Kidney epithelial cell (primary cell): ENCODE results near the gene ERICH4. TPM values are rescaled to one million over a fixed set of nuclear protein-coding genes. Genes with fewer than 3 reads are reported as not detected.

ENCODE experiments used
- DNase-seq: peaks from one replicate; pipeline ENCODE4 v3.0.0-alpha.2; 2010; ENCODE audit warnings: low read depth
- H3K27me3 ChIP-seq: 2 replicates; pipeline ENCODE4 v1.6.0; 2011; ENCODE audit warnings: low read length; ENCODE audit not compliant: control insufficient read depth, insufficient read depth
- H3K36me3 ChIP-seq: 2 replicates; pipeline ENCODE4 v1.5.1; 2011; ENCODE audit warnings: low read length; ENCODE audit not compliant: control insufficient read depth, insufficient read depth
- H3K4me3 ChIP-seq: 2 replicates; pipeline ENCODE4 v1.5.1; 2011; ENCODE audit warnings: low read depth, mild to moderate bottlenecking, control low read depth, low read length
- total RNA-seq: library from RNA; depleted of rRNA; stranded (reverse); fragments of >200 nt; gene quantifications from 2 replicates; pipeline ENCODE4 v1.2.3, GENCODE V29; 2015
- TF ChIP-seq, protein P1 (sequence below): IDR thresholded peaks from 2 replicates; pipeline ENCODE4 v1.5.1; 2011; ENCODE audit warnings: mild to moderate bottlenecking, moderate library complexity, low read length, control low read depth, inconsistent platforms; ENCODE audit not compliant: insufficient read depth, poor library complexity, severe bottlenecking

The ERICH4 gene
- total RNA-seq, 1 donor from 2014 or later: not detected

DNA sequence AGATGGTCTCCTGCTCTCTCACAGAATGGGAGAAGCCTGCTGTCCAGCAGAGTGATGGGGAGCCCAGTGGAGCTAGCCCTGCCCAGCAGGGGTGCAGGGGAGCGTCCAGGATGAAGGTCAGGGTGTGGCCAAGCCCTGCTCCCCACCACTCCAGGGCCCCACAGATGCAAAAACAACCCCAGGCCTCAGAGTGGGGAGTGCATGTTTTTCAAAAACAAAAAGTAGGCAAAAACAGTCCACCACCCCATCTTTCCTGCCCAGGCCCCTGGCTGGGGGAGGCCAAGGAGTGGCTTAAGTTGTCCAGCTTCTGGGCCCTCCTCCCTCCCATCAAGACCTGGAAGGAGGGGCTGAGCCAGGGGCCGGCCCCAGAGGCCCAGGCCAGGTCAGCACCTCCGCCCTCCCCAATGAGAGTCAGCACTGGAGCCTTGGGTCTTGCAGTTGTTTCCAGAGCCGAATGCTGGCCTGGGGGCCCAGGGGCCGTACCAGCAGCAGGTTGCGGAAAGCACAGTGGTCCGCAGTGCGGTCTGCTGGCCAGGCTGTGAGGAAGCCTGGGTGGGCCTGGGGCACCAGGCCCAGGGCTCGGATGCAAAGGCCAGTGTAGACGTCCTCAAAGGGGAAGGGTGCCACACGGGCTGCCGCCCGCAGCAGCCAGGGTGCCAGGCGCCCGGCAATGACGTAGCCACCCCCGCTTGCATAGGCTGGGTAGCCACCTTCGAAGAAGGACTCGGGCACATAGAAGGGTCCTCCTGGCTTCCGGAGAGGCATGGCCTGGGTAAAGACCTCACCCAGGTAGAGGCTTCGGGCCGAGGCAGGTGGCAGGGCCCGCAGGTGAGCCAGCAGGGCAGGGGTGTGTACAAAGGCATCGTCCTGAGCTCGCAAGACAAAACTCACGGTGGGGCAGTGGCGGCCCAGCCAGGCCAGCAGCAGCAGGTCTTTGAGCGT lies 17.5 kb upstream of the ERICH4 start:
- Histone ChIP-seq H3K4me3 (no peak overlapping the region), H3K27me3 (no peaks in the 10 kb centered on the region), H3K36me3 (peaks cover 1% of the 10 kb centered on the region)
- no peak for DNase-seq
- TF ChIP-seq, protein P1, sequence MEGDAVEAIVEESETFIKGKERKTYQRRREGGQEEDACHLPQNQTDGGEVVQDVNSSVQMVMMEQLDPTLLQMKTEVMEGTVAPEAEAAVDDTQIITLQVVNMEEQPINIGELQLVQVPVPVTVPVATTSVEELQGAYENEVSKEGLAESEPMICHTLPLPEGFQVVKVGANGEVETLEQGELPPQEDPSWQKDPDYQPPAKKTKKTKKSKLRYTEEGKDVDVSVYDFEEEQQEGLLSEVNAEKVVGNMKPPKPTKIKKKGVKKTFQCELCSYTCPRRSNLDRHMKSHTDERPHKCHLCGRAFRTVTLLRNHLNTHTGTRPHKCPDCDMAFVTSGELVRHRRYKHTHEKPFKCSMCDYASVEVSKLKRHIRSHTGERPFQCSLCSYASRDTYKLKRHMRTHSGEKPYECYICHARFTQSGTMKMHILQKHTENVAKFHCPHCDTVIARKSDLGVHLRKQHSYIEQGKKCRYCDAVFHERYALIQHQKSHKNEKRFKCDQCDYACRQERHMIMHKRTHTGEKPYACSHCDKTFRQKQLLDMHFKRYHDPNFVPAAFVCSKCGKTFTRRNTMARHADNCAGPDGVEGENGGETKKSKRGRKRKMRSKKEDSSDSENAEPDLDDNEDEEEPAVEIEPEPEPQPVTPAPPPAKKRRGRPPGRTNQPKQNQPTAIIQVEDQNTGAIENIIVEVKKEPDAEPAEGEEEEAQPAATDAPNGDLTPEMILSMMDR: no peak

DNA sequence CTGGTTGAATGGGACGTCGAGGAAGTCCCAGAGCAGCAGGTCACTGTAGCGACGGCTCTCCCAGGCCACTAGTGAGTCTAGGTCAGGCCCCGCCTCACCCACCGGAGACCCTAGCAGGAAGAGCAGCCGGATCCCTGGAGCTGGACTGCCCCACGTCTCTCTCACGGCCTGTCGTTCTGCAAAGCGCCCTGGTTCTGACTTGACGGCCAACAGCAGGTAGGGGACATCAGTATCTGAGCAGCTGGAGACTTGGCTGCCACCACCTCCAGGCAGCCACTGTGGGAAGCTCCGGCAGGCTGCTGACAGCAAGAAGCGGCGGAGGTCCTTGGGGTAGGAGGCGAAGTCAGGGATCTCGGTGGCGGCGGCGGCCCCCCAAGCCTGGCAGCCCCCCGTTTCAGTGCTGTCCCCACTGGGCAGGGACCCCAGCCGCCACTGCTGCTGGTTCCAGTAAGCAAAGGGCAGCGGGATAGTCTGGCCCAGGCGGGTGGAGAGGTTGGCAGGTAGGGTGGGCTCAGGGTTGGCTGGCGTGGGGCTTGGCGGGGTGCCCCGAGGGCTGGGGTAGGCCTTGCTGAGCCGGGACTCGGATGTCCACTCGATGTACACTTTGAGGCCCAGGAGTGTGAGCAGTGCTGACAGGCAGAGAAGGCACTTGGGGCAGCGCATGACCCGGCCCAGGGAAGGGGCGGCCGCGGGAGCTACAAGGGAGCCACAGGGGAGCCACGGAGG lies 16.7 kb upstream of the ERICH4 start:
- DNase-seq: no peak
- Histone ChIP-seq H3K4me3 (no peak overlapping the region), H3K27me3 (no peaks in the 10 kb centered on the region), H3K36me3 (peaks cover 1% of the 10 kb centered on the region)
- TF ChIP-seq, protein P1: no peak

DNA sequence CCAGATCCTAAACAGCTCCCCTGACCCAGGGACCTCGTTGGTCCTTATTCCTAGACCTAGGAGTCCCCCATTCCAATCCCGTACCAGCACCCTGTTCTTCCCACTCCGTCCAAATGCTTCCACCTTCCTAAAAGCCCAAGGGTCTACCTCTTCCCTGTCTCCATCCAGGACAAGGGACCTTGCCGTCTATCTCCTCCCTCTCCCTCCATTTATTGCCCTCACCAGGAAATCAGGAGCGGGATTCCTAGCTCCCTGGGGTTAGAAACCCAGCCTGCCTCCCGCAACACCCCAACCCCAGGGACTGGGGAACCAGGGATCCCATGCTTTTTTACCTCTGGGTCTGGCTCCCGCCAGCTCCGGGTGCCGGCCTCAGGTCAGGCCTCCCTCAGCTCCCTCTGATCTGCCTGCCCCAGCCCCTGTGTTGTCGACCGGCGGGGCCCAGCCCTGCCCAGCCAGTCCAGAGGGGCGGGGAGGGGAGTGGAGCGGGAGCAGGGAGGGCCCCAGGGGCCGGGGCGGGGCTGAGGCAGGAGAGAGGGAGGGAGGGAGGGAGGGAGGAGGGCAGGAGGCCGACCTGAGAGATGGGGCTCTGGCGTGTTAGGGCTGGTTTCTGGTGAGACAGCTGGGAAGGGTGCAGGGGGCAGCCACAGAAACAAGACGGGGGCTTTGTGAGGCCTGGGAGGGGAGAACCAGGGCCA lies 15.9 kb upstream of the ERICH4 start, which contains the start of gene B3GNT8:
B3GNT8 (minus strand) TSS at position 423 of the 695 bp plus-strand sequence. CDS start 596 bp downstream, outside the sequence.
- TF ChIP-seq, protein P1: no peak
- DNase-seq: peak; percentile 12
- H3K4me3 ChIP-seq: peak within 1 kb of the TSS; percentile 24
- H3K27me3 ChIP-seq: no peaks in the 10 kb centered on the region
- peaks cover 1% of the 10 kb centered on the region for H3K36me3 ChIP-seq

DNA sequence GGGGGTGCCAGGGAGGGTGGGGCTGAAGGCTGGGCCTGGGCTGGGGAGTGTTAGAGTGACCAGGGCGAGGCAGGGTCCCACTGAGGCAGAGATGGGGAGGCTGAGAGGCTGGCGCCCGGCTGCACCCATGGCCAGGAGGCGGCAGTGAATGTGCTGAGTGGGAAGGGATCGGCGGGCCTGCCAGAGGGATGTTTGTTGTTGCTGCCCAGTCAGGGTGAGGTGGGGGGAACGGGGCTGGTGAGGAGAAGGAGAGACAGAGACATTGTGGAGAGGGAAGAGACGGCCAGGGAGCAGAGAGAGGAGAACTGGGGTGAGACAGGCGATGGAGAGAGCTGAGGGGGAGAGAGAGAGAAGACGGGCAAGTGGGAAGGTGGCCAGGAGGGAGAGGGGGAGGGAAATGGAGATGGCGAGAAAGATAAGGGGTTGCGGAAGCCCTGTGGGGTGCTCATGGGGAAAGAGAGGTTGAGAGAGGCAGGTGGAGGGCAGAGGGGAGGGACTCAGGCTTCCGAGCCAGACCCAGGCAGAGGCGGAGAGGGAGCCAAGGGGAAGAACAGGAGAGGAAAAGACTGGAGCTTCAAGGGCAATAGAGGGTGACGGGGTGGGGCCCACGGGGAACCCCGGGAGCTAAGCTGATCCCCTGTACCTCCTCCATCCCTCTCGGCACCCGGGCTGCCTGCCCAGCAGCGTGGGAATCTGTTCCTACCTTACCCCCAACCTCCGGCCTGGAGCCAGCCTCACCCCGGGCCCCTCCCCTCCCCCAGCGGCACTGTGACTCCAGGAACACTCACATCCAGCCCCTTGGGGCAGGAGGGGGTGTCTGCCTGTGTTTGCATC lies 15.1 kb upstream of the ERICH4 start:
- no peak for DNase-seq
- H3K4me3 ChIP-seq: peak overlapping the region; percentile 19

More for the DNA sequence above, 15.1 kb upstream of the ERICH4 start:
- Histone ChIP-seq H3K27me3 (no peaks in the 10 kb centered on the region), H3K36me3 (peaks cover 1% of the 10 kb centered on the region)
- TF ChIP-seq, protein P1: no peak
